ENCODE data around the gene CEP20.

CEP20 gene

GRCh38 chr16:15827709-15828343, 60.6 kb downstream of the CEP20 start:
- no peak for DNase-seq

GRCh38 chr16:15827299-15827698, 61.1 kb downstream of the CEP20 start:
- no peak for DNase-seq

- DNase-seq: no peak
These were observed 62.6 kb downstream of the CEP20 start for GRCh38 chr16:15825750-15826305.

DNA sequence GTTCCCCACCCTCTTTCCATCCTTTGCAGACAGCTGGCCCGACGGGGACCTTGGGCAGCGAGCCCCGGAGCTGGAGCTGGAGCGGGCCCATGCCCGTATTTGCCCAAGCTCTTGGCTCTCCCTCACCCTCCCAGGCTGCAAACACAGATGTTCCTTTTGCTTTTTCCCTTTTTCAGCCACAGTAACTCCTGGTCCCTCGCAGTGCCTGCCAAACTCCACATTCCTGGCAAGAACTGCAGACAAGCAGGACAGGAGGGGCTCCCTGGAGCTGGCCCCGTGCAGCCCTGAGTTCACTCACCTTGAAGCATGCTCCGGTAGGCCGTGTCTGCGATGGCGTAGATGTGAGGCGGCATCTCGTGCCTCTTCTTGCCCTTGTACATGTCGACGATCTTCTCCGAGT, 65.4 kb downstream of the CEP20 start:
- DNase-seq: no peak

DNA sequence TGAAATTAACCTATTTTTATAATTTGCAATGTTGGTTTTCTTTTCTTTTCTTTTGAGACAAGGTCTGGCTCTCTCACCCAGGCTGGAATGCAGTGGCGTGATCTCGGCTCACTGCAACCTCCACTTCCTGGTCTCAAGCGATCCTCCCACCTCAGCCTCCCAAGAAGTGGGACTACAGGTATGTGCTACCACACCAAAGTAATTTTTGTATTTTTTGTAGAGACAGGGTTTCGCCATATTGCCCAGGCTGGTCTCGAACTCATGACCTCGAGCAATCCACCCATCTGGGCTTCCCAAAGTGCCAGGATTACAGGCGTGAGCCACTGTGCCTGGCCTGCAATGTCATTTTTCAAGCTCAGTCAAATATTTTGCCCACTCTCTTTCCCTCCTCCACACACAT, 67.6 kb downstream of the CEP20 start:
- DNase-seq: no peak

DNA sequence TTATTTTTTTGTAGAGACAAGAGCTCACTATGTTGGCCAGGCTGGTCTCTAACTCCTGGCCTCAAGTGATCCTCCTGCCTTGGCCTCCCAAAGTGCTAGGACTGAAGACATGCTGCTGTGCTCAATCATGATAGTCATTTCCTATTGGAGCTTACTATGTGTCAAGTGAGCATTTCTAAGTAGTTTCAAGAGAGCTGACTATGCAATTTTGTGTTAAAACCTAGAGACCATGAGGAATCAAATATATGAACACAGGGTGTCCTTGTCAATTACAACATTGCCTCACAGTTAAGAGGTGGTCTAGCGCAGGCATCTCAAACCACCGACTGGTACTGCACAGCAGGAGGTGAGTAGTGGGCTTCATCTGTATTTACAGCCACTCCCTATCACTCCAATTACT, 69.4 kb downstream of the CEP20 start:
- DNase-seq: no peak

- DNase-seq: no peak
These were observed 71.0 kb downstream of the CEP20 start for GRCh38 chr16:15817446-15817845.

GRCh38 chr16:15816228-15816627, 72.2 kb downstream of the CEP20 start:
- DNase-seq: no peak
